ENCODE results near the gene LASP1.

Gene LASP1

DNA sequence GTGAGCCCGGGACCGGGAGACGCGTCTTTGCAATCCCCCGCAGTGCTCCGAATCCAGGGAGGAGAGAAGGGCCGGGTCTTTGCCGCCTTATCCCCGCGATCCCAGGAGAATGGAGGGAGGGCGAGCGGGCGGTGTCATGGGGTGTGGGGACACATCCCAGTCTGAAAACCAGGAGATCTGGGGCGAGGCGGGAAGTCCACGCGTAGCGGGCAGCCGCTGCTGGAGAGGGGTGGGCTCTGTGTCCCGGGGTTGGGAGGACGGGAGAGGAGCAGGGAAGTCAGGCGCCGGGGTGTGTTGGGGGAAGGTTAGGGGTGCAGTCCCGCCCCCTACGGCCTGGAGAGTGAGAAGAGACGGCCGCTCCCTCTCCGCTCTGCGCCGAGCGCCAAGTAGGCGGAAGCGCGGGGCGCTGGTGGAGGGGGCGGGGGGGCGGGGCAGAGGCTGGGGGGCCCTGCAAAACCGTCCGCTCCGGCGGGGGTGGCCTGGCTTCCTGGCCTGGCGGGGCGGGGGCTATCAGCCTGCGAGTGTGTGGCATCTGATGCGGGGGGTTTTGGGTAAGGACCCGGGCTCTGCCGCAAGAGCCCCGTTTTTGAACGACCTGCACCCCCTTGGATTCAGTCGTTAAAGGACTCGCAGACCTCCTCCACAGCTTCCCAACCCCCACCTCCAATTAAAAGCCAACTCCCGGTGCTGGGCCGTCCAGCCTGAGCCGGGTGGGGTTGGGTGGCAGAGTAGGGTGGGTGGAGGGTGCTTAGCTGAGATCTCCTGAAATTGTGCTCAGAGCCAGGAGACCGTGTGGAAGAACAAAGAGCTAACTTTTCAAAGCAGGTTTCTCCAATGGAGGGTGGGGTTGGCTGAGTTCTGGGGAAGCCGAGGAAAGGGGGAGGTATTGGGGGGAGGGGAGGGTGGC lies 654 bp downstream of the LASP1 start:
- DNase-seq: peak; percentile 41

DNA sequence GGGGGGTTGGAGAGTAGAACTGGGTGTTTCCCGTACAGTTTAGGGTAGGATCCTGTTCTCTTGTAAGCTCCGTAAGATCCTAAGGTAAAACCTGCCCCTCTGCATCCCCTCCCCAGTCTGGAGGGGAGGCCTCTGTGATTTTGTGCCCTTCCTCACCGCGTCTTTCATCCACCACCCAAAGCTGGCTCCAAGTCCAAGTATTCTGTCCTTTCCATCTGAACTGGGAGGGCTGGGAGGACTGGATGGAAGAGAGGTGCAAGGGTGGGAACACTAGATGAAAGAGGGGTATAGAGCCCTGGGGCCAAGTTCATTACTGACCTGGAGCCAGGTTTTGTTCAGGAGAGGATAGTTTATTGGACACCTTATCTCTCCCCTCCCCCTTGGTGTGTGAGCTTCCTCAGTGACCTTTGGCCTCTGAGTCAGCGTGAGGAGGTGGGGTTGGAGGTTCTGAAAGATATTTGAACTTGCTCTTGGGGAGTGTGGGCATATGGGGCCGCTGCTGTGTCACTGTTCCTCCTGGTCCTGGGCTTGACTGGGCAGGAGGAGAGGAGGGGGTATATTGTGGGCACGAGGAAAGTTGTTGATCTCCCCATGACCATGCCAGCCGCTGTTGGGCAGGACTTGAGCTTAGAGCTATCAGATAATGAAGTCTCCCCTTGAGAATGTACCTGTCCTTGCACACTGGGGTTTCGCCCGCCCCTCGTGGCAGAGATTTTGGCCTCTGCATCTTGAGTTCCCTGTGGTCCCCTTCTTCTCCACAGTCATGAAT lies 1.6 kb downstream of the LASP1 start:
- peak; percentile 79 for DNase-seq

DNA sequence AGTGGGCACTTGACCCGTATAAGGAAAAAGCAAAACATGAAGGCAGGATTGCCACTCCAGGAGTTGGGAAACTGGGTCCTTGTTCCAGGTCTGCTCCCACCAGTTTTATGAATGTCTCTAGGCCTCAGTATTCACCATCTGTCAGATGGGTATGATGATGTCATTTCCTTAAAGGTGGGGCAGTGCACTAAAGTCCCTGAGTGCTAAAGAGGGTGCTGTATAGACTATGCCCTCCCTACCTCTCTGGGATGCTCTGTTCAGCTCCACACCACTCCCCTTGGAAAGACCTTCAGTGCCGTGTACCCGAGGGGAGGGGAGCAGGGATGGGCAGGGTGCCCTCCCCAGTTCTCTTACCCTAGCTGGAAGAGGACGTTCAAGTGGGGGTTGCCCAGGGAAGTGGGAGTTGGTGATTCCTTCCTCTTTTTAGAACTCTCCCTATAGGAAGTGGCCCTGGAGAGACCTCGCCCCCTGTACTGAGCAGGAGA lies 2.2 kb downstream of the LASP1 start:
- DNase-seq: peak; percentile 61

DNA sequence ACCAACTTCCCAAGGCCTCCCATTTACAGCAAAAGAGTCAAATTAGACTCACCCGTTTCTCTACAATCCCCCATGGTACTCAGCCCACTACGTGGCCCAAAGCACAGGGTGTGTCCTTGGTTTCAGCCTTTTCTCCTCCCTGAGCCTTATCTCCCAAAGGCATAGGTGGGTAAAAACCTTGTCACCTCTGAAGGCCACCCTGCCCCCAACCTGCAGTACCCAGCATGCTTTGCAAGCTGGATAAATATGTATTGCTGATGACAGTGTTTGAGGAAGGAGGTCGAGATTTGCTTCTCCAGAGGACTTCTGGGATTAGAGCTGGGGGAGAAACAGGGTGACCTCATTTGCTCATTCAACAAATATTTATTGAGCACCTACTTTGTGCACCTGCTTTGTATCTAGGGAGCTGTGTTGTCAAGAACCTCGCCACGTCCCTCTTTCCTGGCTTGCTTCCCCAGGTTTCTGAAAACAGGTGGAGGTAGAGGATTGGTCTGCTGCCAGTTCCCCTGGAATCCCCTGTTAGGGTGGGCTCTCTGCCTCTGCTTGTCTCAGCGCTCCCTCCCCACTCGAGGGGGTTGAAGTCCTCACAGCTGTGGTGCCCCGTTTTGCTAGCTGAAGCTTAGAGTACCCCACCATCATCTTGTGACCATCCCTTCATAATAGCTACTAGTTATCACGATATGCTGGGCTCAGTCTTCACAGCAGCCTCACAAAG lies 3.0 kb downstream of the LASP1 start:
- DNase-seq: no peak

DNA sequence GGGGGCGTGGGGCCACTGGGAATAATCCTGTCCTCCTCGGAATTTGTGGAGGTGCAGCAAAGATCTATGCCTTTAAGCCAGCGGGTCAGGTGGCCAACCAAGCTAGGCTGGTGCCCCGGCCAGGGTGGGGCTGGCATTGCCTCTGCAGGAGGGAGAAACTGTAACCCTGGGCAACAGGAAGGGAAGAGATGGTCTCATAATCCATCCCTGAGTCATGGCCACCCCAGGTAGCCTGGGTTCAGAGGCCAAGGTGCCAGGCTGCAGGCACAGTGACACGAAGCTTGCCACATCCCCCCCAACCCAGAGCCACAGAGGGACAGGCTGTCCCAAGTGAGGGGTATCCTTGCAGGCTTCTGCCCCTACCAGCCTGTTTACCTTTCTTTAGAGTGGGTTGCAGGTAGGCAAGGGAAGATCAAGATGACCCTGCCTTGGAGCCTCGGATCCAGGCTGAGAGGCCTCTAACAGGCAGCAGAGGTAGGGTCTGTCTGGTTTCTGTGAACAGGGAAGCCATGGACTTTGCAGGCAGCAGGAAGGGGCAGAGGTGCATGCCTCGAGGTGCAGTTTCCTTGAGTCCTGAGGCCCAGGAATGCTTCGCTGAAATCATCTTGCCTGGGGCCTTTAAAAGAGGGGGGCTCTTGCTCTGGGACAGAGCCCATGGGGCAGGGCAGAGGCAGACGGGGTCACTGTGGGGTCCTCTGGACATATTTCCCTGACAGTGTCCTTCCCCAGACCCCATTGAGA lies 4.0 kb downstream of the LASP1 start:
- DNase-seq: no peak

DNA sequence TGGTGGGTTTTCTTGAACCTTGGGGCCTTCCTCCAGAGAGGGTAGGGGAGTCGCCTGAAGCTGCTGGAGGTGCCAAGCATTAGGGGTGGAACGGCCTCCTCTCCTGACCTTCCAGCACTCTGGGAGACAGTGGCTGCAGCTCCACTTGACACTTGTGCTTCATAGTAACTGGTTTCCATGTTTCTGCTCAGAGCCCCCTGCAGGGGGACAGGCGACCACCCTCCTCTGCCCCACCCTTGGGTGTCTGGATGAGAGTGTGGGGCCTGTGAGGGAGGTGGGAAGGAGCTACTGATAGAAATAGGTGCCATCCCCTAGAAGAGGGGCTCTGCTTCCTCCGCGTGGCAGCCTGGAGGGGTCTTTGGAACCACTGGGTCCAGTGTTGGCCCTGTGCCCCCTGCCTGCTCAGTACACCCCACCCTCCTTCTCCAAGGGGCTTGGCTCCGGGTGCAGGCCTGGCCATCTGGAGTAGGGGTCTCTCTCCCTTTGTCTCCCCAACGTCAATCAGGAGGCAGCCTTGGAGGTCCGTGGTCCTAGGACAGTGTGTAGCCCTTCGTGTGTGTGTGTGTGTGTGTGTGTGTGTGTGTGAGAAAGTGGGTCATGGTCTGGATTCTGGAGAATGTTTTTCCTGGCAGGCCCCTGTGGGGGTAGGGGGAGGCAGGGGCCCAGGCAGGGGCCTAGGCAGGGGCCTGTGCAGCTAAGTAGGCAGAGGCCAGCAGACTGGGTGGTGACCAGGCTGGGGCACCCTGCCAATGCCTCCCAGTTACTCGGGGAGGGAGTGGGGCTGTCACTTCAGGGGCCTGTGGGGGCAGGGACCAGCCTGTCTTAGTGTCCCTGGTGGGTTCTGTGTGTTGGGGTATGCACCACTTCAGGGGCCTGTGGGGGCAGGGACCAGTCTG lies 4.9 kb downstream of the LASP1 start:
- DNase-seq: no peak

DNA sequence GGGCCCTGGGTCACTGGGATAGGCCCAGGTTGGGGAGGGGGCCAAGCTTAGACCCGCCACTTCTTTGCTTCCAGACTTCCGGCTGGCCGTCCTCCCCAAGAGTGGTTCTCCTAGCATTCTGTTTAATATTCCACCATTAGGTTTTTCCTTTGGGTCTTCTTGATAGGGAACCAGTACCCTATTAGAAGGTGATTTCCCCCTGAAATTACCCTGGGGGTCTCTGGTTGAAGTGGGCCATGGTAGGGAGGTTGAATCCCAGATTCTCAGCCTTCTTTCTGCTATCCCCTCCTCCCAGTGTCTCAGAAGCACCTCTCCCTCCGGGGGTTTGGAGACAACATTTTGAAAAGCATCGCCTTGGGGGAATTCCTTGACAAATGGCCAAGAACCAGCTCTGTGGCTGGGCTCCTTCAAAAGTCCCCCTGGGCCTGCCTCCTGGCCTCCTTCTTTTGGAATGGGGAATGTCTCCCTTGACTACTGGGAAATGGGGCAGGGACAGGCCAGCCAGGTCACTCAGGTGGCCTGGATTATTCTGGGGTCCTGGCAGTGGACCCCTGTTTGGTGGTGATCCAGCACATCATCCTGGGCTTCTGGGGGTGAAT lies 5.7 kb downstream of the LASP1 start:
- no peak for DNase-seq

DNA sequence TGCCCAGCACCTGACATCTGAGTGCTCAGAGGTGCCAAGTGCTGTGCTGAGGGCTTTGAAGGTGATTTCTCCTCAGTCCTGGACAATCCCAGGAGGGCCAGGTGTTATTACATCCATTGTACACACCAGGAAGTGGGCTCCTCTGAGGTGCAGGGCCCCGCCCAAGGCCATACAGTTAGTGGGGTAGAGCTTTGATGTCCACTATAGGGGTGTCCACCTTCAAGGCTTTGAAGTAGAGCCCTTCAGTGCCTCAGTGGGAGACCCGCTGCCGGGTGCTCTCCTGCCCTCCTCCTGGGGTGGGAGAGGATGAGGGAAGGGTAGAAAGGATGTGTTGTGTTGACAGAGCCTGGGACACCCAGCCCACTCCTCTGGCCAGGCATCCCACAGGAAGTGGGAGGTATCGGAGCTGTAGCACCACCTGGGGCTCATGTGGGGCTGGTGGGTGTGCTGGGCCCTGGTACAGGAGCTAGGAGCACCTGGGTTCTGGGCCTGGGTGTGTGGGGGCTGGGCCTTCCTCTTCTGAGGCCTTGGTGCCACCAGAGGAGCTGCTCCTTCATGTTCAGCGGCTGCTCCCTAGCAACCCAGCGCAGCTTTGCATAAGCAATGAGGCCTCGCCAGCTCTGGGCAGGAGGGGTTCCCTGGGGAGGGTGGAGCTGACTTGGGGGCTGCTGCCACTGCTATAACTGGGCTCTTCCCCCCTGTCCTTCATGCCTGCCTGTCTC lies 7.4 kb downstream of the LASP1 start:
- DNase-seq: no peak

DNA sequence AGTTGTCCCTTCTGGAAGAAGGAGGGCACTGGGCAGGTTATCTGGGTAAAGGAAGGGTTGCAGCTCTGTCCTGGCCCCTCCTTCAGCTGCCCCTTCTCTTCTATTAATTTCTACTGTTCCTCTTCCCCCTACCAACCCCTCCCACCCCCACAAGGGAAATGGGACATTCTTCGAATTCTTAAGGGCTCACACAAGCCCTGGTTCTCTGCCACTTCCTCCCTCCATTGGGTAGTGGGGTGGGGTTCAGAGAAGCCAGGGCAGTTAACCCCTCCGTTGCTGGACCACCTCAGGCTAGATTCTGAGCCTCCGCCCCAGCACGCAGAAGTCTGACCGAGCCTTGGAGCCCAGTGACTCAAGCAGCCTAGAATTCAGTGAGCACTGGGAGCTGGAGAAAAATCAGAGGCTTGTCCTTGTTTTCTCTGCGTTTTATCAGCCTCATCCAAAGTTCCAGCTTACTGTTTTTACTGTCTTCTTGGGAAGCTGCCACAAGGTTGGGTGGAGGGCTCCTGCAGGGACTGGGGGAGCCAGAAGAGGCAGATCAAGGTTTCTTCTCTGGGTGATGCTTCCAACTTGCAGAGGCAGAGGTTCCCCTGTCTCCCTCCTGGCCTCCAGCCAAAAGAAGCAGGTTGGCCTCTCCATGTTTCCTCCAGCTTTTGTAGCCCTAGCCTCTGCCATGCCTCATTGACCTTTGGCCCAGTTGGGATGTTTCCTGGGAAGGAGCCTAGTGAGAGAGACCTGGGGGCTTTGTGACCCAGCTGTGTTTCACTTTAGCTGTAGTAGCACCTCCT lies 10.2 kb downstream of the LASP1 start:
- DNase-seq: no peak

DNA sequence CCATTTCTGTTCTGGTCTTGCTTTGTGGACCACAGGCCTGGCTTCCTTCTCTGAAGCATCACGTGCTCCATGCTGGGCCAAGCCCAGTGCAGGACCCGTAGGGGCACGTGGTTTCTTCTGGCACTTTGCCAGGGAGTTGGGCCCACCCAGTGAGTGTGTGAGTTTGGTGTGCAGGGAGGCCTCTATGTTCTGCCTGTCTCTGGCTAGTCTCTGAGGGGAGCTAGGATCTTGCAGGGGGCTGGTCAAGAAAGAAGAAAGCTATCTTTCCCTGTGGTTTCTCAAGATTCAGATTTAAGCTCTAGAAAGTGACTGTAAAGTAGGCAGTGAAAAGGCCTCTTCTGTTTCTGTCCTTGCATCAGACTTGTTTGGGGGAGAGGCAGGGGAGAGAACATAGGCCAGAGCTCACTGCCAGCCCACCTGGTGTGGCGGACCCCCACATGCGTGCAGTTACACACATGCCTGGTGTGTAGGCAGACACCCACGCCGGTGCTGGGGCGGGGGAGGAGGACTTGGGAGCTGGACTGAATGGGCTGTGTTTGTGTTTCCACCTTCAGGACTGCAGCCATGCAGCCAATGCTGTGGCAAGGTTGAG lies 11.8 kb downstream of the LASP1 start:
- DNase-seq: peak; percentile 49

DNA sequence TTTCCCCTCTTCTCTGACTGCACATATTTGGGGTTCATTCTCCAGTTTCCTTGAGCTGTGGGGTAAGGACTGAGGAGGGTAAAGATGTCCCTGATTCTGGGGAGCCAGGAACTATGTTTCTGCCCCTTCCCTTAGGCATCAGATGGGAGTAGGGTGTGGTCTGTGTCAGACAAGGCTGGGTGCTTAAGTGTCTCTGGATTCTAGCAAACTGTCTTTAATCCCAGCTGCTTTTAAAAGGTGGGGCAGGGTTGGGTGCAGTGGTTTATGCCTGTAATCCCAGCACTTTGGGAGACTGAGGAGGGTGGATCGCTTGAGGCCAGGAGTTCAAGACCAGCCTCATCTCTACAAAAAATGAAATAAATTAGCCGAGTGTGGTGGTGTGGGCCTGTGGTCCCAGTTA lies 13.0 kb downstream of the LASP1 start:
- no peak for DNase-seq

DNA sequence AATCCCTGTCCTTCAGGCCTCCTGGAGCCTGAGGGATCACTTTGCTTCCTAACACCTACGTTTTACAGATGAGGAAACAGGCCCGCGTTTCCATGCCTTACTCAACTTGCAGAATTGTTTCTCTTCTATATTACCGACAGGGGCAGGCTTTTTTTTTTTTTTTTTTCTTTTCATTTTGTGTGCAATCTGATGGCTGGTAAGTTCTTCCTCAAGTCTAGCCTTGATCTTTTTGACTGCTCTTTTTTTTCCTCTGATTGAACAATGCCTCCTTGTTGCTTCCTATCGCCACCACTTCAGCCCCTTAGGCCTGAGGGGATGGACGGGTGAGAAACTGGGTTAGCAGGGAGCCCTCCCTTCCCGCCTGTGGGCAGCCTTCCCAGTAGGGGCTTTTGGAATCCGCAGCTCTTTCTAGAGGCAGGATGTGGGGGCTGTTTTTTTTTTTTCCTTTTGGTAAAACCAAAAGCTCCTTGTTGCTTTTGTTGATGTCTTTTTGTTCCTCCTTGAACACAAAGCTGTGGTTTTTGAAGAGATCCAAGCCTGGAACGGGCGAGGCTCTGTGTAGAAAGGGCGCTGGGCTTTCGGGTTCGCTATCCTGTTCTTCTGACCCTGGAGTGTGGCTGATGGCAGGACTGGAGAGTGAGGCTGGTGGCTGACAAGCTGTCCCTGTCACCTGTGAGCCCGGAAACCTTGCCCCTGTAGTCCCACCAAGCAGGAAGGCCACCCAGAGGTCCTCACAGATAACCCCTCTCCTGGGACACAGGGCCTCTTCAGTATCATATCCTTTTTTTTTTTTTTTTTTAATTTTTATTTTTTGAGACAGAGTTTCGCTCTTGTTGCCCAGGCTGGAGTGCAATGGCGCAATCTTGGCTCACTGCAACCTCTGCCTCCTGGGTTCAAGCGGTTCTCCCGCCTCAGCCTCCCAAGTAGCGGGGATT lies 14.0 kb downstream of the LASP1 start:
- peak; percentile 64 for DNase-seq

DNA sequence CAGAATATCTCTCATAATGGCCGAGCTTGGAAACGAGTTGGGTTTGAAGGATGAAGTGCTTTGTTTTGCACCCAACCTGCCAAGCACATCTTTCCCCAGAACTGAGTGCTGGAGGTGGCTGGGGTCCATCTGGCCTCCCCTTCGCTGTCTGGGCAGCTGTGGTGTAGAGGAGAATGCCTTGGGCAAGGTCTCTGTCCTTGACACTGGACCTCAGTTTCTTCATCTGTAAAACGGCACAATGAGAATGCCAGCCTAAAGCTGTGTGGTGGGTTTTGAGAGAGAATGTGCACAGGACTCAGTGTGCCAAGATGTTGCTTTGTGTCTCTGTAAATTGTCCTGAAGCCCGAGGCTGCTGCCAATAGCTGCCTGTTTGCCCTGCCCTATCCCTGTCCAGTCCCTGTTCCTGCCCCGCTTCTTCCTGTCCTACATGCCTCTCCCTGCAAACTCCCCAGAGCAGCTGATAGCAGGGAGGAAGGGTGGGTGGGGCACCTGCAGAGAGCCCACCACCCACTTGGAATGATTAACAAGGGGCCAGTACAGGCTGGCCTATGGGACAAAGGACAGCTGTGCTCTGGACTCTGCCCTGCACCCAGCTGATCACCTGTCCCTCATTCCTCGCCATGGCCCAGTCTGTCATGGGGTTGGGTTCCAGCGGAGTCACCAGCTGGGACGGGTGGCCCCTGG lies 15.3 kb downstream of the LASP1 start:
- no peak for DNase-seq

DNA sequence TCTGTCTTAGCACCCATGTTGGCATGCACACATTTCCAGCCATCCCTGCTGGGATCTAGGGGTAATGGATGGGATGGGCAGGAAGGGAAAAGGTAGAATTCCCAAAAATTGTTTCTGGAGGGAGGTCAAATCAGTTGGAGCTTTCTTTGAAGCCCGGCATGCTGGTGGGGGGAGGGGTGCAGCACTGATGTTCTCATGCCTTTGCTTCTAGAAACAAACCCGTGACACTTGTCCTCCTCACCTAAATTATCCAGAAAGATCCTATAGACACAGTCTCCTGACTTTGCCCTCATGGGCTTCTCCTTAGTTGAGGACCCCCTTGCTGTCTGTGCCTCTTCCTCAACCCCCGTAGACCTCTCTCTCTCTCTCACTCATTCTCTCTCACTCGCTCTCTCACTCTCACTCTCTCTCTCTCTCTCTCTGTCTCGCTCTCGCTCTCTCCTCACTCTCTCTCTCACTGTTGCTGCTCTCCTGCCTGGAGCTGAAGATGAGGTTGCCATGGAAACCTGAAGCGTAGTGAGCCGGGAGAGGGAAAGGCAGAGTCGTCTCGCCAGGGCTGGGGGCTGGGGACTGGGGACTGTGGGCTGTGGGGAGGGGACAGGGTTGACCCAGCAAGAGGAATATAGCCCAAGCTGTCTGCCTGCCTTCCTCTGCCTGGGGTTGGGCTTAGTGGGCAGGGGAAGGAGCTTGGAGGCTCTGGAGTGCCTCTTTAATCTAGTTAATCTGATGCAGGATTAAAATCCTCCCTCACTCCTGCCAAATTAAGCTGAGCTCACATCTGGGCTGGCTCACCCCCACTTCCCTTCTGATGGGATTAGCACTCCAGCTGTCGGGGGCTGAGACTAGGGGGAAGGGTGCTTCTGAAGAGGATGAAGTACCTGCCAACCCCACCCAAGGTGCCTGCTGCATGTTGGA lies 16.1 kb downstream of the LASP1 start:
- no peak for DNase-seq

DNA sequence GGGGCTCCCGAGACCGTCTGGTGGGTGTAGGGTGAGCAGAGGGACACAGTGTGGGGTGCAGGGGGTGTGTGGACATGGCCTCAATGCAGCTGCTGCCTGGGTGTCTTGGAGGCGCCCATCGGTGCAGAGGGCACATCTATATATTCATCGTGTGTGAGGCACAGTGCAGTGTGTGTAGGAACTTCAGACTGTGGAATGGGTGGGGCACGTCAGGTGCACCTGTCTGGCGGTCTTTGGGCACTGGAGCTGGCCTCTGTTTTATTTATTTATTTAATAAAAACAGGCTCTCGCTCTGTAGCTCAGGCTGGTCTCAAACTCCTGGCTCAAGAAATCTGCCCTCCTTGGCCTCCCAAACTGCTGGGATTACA lies 16.8 kb downstream of the LASP1 start:
- no peak for DNase-seq

DNA sequence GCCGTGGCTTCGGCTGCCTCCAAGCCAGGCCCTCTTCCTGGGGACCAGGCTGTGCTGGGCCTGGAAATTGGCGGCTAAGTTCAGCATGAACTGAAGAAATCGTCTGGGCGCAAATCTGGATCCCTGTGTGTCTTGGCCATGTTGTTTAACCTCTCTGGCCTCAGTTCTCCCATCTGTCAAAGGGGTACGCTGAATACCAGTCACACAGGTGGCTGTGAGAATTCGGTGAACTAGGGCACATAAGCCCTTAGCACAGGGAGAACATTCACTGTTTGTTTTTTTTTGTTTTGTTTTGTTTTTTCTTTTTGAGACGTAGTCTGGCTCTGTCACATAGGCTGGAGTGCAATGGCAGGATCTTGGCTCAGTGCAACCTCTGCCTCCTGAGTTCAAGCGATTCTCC lies 19.0 kb downstream of the LASP1 start:
- DNase-seq: no peak
